Measurements from ENCODE around the gene MAPK8IP1.

DNA sequence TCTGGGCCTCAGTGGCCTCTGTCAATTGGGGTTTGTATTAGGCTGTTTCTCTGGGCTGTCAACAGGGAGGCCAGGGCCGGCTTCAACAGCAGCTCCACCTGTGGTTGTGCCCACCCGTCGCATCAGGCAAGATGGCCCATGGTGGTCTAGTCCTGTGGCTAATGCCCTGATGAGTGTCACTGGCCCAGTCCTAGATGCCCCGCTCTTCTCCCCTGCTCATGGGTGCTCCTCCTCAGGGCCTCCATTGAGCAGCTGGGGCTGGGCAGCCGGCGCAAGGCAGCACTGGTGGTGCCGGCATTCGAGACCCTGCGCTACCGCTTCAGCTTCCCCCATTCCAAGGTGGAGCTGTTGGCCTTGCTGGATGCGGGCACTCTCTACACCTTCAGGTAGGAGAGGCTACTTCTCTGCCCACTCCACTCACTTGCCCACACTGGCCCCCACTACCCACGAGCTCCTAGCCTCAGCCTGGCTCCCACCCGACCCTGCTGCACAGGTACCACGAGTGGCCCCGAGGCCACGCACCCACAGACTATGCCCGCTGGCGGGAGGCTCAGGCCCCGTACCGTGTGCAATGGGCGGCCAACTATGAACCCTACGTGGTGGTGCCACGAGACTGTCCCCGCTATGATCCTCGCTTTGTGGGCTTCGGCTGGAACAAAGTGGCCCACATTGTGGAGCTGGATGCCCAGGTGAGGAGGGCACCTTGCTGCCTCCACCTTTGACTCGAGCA lies 42.4 kb downstream of the MAPK8IP1 start:
- TF ChIP-seq, protein P1, sequence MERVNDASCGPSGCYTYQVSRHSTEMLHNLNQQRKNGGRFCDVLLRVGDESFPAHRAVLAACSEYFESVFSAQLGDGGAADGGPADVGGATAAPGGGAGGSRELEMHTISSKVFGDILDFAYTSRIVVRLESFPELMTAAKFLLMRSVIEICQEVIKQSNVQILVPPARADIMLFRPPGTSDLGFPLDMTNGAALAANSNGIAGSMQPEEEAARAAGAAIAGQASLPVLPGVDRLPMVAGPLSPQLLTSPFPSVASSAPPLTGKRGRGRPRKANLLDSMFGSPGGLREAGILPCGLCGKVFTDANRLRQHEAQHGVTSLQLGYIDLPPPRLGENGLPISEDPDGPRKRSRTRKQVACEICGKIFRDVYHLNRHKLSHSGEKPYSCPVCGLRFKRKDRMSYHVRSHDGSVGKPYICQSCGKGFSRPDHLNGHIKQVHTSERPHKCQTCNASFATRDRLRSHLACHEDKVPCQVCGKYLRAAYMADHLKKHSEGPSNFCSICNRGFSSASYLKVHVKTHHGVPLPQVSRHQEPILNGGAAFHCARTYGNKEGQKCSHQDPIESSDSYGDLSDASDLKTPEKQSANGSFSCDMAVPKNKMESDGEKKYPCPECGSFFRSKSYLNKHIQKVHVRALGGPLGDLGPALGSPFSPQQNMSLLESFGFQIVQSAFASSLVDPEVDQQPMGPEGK (CRISPR knock-in tag; IDR thresholded peaks at IDR 0.05; ENCODE audit: borderline replicate concordance) = no peak
- TF ChIP-seq, protein P2, sequence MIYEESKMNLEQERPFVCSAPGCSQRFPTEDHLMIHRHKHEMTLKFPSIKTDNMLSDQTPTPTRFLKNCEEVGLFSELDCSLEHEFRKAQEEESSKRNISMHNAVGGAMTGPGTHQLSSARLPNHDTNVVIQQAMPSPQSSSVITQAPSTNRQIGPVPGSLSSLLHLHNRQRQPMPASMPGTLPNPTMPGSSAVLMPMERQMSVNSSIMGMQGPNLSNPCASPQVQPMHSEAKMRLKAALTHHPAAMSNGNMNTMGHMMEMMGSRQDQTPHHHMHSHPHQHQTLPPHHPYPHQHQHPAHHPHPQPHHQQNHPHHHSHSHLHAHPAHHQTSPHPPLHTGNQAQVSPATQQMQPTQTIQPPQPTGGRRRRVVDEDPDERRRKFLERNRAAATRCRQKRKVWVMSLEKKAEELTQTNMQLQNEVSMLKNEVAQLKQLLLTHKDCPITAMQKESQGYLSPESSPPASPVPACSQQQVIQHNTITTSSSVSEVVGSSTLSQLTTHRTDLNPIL (CRISPR knock-in tag; IDR thresholded peaks at IDR 0.05; ENCODE audit: low read depth) = no peak
- TF ChIP-seq ESRRG (CRISPR knock-in tag; IDR thresholded peaks at IDR 0.05) (no peak), OSR1 (CRISPR knock-in tag; IDR thresholded peaks at IDR 0.05) (no peak), BACH2 (CRISPR knock-in tag; IDR thresholded peaks at IDR 0.05; ENCODE audit: borderline replicate concordance) (no peak), SNAI2 (CRISPR knock-in tag; IDR thresholded peaks at IDR 0.05) (no peak)
- TF ChIP-seq, protein P3, sequence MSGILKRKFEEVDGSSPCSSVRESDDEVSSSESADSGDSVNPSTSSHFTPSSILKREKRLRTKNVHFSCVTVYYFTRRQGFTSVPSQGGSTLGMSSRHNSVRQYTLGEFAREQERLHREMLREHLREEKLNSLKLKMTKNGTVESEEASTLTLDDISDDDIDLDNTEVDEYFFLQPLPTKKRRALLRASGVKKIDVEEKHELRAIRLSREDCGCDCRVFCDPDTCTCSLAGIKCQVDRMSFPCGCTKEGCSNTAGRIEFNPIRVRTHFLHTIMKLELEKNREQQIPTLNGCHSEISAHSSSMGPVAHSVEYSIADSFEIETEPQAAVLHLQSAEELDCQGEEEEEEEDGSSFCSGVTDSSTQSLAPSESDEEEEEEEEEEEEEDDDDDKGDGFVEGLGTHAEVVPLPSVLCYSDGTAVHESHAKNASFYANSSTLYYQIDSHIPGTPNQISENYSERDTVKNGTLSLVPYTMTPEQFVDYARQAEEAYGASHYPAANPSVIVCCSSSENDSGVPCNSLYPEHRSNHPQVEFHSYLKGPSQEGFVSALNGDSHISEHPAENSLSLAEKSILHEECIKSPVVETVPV (CRISPR knock-in tag; IDR thresholded peaks at IDR 0.05) = no peak

Data from SK-N-SH treated with all-trans-retinoic acid at 6 μM for 48 hours (cell line).